ENCODE results near the gene TMEM232. TPM values are rescaled to one million over a fixed set of nuclear protein-coding genes. Genes with fewer than 3 reads are reported as not detected.

Gene TMEM232
- total RNA-seq, 2 experiments from 2014 or later, result 0.98 to 1.1 TPM

DNA sequence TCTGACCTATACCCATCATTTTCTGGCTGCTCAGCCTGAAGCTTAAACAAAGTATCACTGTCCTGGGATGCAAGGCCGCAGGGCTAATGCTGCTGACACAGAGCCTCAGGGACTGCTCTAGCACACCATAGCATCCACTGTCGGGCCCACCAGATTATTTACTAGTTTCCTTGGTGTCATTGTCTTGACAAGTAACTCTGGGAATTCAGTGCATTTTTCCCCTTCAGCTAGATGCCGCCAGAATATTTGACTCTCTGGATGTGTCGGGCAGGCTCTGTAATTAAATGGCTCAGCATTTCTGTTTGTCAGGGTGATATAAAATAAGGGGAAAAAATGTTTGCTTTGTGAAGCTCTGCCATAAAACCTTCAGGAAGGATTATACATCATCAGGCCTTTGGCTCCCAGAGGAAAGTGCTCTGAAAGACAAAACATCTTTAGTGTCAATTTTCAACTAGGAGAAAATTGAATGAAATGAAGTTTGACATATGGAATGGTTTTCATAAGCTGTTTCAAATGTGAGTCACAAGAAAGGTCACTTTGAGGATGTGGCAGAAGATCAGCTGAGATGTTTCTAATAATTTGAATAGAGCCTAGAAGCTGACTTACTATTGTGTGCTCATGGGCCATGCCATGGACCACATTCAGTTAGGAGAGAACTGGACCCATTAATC is 350.1 kb downstream of the TMEM232 start:
- ATAC-seq (ENCODE audit: poor library complexity), result no peak

DNA sequence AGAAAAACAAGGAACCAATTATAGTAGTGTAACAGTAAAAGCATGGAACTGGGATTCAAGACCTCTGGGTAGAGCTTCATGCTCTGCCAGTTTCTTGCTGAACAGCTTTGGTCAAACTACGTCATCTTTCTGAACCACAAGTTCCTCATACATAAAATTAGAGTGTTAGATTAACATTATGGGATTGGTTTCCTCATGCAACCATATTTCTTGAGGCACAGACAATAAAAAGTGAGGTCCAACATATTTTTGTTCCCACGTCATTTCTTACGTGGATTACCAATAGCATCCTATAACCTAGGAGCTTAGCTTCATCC is 354.8 kb downstream of the TMEM232 start:
- Histone ChIP-seq H3K27me3 (ENCODE audit: control insufficient read depth in 1 of 2, insufficient read depth in 2 of 2, low read length in 2 of 2) (no peaks in the 10 kb centered on the region), H3K9me3 (ENCODE audit: control insufficient read depth in 1 of 2, insufficient read depth in 1 of 2, low read length in 2 of 2) (no peaks in the 10 kb centered on the region), H3K27ac (ENCODE audit: low read depth in 1 of 2, low read length in 2 of 2) (no peak overlapping the region), H3K36me3 (ENCODE audit: insufficient read depth, low read length) (no peaks in the 10 kb centered on the region), H3K4me3 (ENCODE audit: low read length) (no peak overlapping the region), H3K4me1 (ENCODE audit: insufficient read depth, low read length) (no peaks in the 10 kb centered on the region)
- no peaks in the 10 kb centered on the region for H3K36me3 Mint-ChIP-seq (ENCODE audit: low read depth)
- H3K27me3 Mint-ChIP-seq, result no peaks in the 10 kb centered on the region
- TF ChIP-seq, protein P1, sequence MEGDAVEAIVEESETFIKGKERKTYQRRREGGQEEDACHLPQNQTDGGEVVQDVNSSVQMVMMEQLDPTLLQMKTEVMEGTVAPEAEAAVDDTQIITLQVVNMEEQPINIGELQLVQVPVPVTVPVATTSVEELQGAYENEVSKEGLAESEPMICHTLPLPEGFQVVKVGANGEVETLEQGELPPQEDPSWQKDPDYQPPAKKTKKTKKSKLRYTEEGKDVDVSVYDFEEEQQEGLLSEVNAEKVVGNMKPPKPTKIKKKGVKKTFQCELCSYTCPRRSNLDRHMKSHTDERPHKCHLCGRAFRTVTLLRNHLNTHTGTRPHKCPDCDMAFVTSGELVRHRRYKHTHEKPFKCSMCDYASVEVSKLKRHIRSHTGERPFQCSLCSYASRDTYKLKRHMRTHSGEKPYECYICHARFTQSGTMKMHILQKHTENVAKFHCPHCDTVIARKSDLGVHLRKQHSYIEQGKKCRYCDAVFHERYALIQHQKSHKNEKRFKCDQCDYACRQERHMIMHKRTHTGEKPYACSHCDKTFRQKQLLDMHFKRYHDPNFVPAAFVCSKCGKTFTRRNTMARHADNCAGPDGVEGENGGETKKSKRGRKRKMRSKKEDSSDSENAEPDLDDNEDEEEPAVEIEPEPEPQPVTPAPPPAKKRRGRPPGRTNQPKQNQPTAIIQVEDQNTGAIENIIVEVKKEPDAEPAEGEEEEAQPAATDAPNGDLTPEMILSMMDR (IDR thresholded peaks at IDR 0.05), result no peak
- POLR2A ChIA-PET, result no interaction called here
- no peak overlapping the region for H3K27ac Mint-ChIP-seq
- CTCF ChIA-PET, result no interaction called here
- intact Hi-C loops (cut with DNase I, micrococcal nuclease), result no loop called here
- H3K9me3 Mint-ChIP-seq, result no peaks in the 10 kb centered on the region
- no peak for ATAC-seq (ENCODE audit: poor library complexity)
- no peak overlapping the region for H3K4me3 Mint-ChIP-seq
- DNase-seq, result peak in 1 of 14 experiments; percentile 2
- H3K4me1 Mint-ChIP-seq (ENCODE audit: low read depth), result no peaks in the 10 kb centered on the region

More for the DNA sequence above, 350.1 kb downstream of the TMEM232 start:
- H3K27me3 Mint-ChIP-seq, result no peaks in the 10 kb centered on the region
- H3K4me3 ChIP-seq (ENCODE audit: low read length), result no peak overlapping the region
- H3K27me3 ChIP-seq (ENCODE audit: control insufficient read depth in 1 of 2, insufficient read depth in 2 of 2, low read length in 2 of 2), result no peaks in the 10 kb centered on the region
- H3K4me3 Mint-ChIP-seq, result no peak overlapping the region
- DNase-seq, result no peak
- intact Hi-C loops (cut with DNase I, micrococcal nuclease), result no loop called here
- H3K27ac ChIP-seq (ENCODE audit: low read depth in 1 of 2, low read length in 2 of 2), result no peak overlapping the region
- no peaks in the 10 kb centered on the region for H3K36me3 ChIP-seq (ENCODE audit: insufficient read depth, low read length)
- H3K9me3 ChIP-seq (ENCODE audit: control insufficient read depth in 1 of 2, insufficient read depth in 1 of 2, low read length in 2 of 2), result no peaks in the 10 kb centered on the region
- no peaks in the 10 kb centered on the region for H3K4me1 ChIP-seq (ENCODE audit: insufficient read depth, low read length)
- H3K4me1 Mint-ChIP-seq (ENCODE audit: low read depth), result no peaks in the 10 kb centered on the region
- ChIA-PET CTCF (no interaction called here), POLR2A (no interaction called here)
- H3K36me3 Mint-ChIP-seq (ENCODE audit: low read depth), result no peaks in the 10 kb centered on the region
- no peaks in the 10 kb centered on the region for H3K9me3 Mint-ChIP-seq
- no peak overlapping the region for H3K27ac Mint-ChIP-seq
- TF ChIP-seq, protein P1 (IDR thresholded peaks at IDR 0.05), result no peak

DNA sequence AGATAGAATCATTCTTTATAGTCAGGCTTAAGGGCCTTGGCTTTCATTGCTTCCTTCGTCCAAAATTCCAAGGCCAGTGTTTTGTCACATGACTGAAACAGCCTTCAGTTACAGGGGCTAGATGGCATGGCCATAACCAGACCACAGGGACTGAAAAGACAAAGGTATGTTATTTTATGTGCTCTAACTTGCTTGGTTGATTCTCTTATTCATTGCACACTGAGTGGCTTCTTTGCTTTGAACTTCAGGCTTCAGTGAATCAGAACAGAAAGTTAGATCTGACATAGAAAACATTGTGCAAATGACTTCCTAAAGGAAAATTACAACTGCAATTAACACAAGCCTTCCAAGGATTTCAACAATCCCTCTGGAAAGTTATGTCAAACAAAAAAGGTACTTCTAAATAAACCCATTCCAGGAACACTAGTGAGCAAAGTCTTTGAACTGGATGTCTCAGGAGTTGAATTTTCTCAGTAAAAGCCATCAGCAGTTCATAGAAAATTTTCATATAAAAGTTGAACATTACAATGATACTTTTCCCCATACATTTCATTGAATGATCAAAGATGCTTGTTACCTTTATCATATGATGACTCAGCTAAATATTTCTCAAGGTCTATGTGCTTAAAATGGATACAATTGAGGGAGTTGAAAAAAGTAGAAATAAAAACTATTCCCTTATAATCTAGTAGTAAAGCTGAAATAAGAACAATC is 355.3 kb downstream of the TMEM232 start:
- H3K36me3 Mint-ChIP-seq (ENCODE audit: low read depth), result no peaks in the 10 kb centered on the region
- no peak for ATAC-seq (ENCODE audit: poor library complexity)
- POLR2A ChIA-PET, result no interaction called here

More for the DNA sequence above, 355.3 kb downstream of the TMEM232 start:
- Mint-ChIP-seq H3K4me1 (ENCODE audit: low read depth) (no peaks in the 10 kb centered on the region), H3K27me3 (no peaks in the 10 kb centered on the region), H3K4me3 (no peak overlapping the region), H3K9me3 (no peaks in the 10 kb centered on the region), H3K27ac (no peak overlapping the region)
- no peak for DNase-seq
- Histone ChIP-seq H3K4me3 (ENCODE audit: low read length) (no peak overlapping the region), H3K27me3 (ENCODE audit: control insufficient read depth in 1 of 2, insufficient read depth in 2 of 2, low read length in 2 of 2) (no peaks in the 10 kb centered on the region), H3K4me1 (ENCODE audit: insufficient read depth, low read length) (no peaks in the 10 kb centered on the region), H3K9me3 (ENCODE audit: control insufficient read depth in 1 of 2, insufficient read depth in 1 of 2, low read length in 2 of 2) (no peaks in the 10 kb centered on the region), H3K36me3 (ENCODE audit: insufficient read depth, low read length) (no peaks in the 10 kb centered on the region), H3K27ac (ENCODE audit: low read depth in 1 of 2, low read length in 2 of 2) (no peak overlapping the region)
- TF ChIP-seq, protein P1 (IDR thresholded peaks at IDR 0.05), result no peak
- intact Hi-C loops (cut with DNase I, micrococcal nuclease), result no loop called here
- CTCF ChIA-PET, result no interaction called here

Small RNA genes within 50 kb of the gene (microRNA-seq; reads per million reads assigned to microRNA genes)
- not detected for gene MIR548F3 (ENCODE audit: borderline microRNAs expressed, borderline replicate concordance)

Other genes starting within 250 kb of the TMEM232 start
- 10 to 100 TPM; 14.0 to 16.1 TPM for gene SLC25A46, start 12.3 kb upstream of the TMEM232 start, total RNA-seq

Data from CD4-positive, alpha-beta T cell (primary cell).